Spinal cord (tissue), 10 donors: ENCODE data around the gene GRHL3. TPM values are rescaled to one million over a fixed set of nuclear protein-coding genes. Genes with fewer than 3 reads are reported as not detected.
A peak's percentile ranks its signal among the peaks of the same experiment; 100 is the strongest.
"Not testable (repeated sequence)": the region's sequence is repeated elsewhere in the genome, so short reads cannot be mapped to it uniquely, and the experiment has no call there.

Source experiments
- DNase-seq, 6 donors: peaks; one replicate each; pipeline versions ENCODE4 v3.0.0 to v3.0.0-alpha.2; 2013 to 2015; ENCODE audit warnings: low spot score in 6 of 6, low read depth in 4 of 6
- H3K27ac ChIP-seq: one replicate; pipeline ENCODE4 v1.5.1; 2013; ENCODE audit warnings: low read depth, low read length, control low read depth
- H3K27me3 ChIP-seq: one replicate; pipeline ENCODE4 v1.6.1; 2013; ENCODE audit warnings: low read length; ENCODE audit not compliant: control insufficient read depth, insufficient read depth
- H3K36me3 ChIP-seq: one replicate; pipeline ENCODE4 v1.6.1; 2013; ENCODE audit warnings: low read length; ENCODE audit not compliant: control insufficient read depth, insufficient read depth
- H3K4me1 ChIP-seq: one replicate; pipeline ENCODE4 v1.6.1; 2013; ENCODE audit warnings: low read length; ENCODE audit not compliant: control insufficient read depth, insufficient read depth
- H3K4me3 ChIP-seq: one replicate; pipeline ENCODE4 v1.5.1; 2013; ENCODE audit warnings: low read depth, low read length, control low read depth
- H3K9me3 ChIP-seq: one replicate; pipeline ENCODE4 v1.6.1; 2013; ENCODE audit warnings: low read length; ENCODE audit not compliant: control insufficient read depth, insufficient read depth
- WGBS: methylation state at CpG from one replicate; pipeline ENCODE4 v1.1.5; 2013; ENCODE audit warnings: missing lambda C conversion rate; ENCODE audit not compliant: insufficient coverage; 5-methylcytosine and 5-hydroxymethylcytosine counted together
- polyA plus RNA-seq, 2 donors: library from polyadenylated mRNA; unstranded; fragments of 120-200 nt; gene quantifications; one replicate each; pipeline ENCODE4 v1.2.1, GENCODE V29; 2013; ENCODE audit not compliant: insufficient read length in 2 of 2
- total RNA-seq, 2 donors: library from RNA; depleted of rRNA in 1 of 2; stranded (reverse); fragments of 120-200 nt in 1 of 2; fragments of >200 nt in 1 of 2; gene quantifications; one replicate each; pipeline versions ENCODE4 v1.2.3 to v1.2.4, GENCODE V29; 2013 to 2014
- donor health status: healthy.

The GRHL3 gene
- total and polyA plus RNA-seq, 4 donors = 0.69 to 3.0 (median 2.7) TPM

GRCh38 chr1:24282491-24282890 lies 36.7 kb upstream of the GRHL3 start:
- Histone ChIP-seq H3K36me3 (no peaks in the 10 kb centered on the region), H3K9me3 (no peaks in the 10 kb centered on the region), H3K27me3 (peaks cover 2% of the 10 kb centered on the region), H3K4me3 (no peak overlapping the region), H3K27ac (no peak overlapping the region), H3K4me1 (peaks cover 21% of the 10 kb centered on the region)
- 83% methylated on average over 1 of the region's 1 CpG for WGBS
- DNase-seq = no peak

GRCh38 chr1:24283326-24284155 lies 35.6 kb upstream of the GRHL3 start:
- peak in 1 of 6 donors; percentile 59 for DNase-seq
- WGBS = 79% methylated on average over 6 of the region's 10 CpGs
- H3K27ac ChIP-seq = no peak overlapping the region
- H3K27me3 ChIP-seq = peaks cover 2% of the 10 kb centered on the region
- no peaks in the 10 kb centered on the region for H3K36me3 ChIP-seq
- no peaks in the 10 kb centered on the region for H3K9me3 ChIP-seq
- no peak overlapping the region for H3K4me3 ChIP-seq
- H3K4me1 ChIP-seq = peaks cover 19% of the 10 kb centered on the region

- Histone ChIP-seq H3K9me3 (no peaks in the 10 kb centered on the region), H3K27ac (no peak overlapping the region)
Measured at GRCh38 chr1:24284156-24284471, 35.0 kb upstream of the GRHL3 start.

GRCh38 chr1:24285231-24285630 lies 33.9 kb upstream of the GRHL3 start:
- 91% methylated on average over 13 of the region's 13 CpGs for WGBS
- H3K4me3 ChIP-seq = no peak overlapping the region
- H3K36me3 ChIP-seq = no peaks in the 10 kb centered on the region

More at GRCh38 chr1:24284156-24284471, 35.0 kb upstream of the GRHL3 start:
- Histone ChIP-seq H3K36me3 (no peaks in the 10 kb centered on the region), H3K4me1 (peaks cover 20% of the 10 kb centered on the region), H3K27me3 (peaks cover 2% of the 10 kb centered on the region), H3K4me3 (no peak overlapping the region)
- WGBS = 81% methylated on average over 8 of the region's 8 CpGs
- no peak for DNase-seq

GRCh38 chr1:24286246-24287010 lies 32.7 kb upstream of the GRHL3 start:
- Histone ChIP-seq H3K4me1 (peaks cover 33% of the 10 kb centered on the region), H3K9me3 (no peaks in the 10 kb centered on the region), H3K27me3 (no peaks in the 10 kb centered on the region), H3K4me3 (no peak overlapping the region), H3K36me3 (no peaks in the 10 kb centered on the region), H3K27ac (no peak overlapping the region)
- WGBS = 63% methylated on average over 6 of the region's 11 CpGs
- no peak for DNase-seq

More at GRCh38 chr1:24285231-24285630, 33.9 kb upstream of the GRHL3 start:
- Histone ChIP-seq H3K27ac (no peak overlapping the region), H3K27me3 (no peaks in the 10 kb centered on the region), H3K9me3 (no peaks in the 10 kb centered on the region), H3K4me1 (peaks cover 31% of the 10 kb centered on the region)
- DNase-seq = no peak

GRCh38 chr1:24287779-24288178 lies 31.4 kb upstream of the GRHL3 start:
- not testable (repeated sequence) for H3K27me3 ChIP-seq
- WGBS = 100% methylated on average over 4 of the region's 6 CpGs

GRCh38 chr1:24288479-24288878 lies 30.7 kb upstream of the GRHL3 start:
- Histone ChIP-seq H3K27ac (peak overlapping the region; percentile 12), H3K4me1 (peaks cover 33% of the 10 kb centered on the region), H3K9me3 (no peaks in the 10 kb centered on the region), H3K4me3 (no peak overlapping the region), H3K27me3 (no peaks in the 10 kb centered on the region), H3K36me3 (no peaks in the 10 kb centered on the region)
- WGBS = no CpG with 5 or more reads among the region's 1 CpG
- no peak for DNase-seq

More at GRCh38 chr1:24287779-24288178, 31.4 kb upstream of the GRHL3 start:
- H3K4me1 ChIP-seq = peaks cover 33% of the 10 kb centered on the region
- H3K27ac ChIP-seq, H3K4me3 ChIP-seq, H3K36me3 ChIP-seq, H3K9me3 ChIP-seq, DNase-seq: not testable (repeated sequence)

- Histone ChIP-seq H3K9me3 (no peaks in the 10 kb centered on the region), H3K27ac (peak overlapping the region; percentile 22), H3K4me3 (no peak overlapping the region), H3K36me3 (no peaks in the 10 kb centered on the region), H3K4me1 (peaks cover 34% of the 10 kb centered on the region), H3K27me3 (no peaks in the 10 kb centered on the region)
- peak; percentile 67 to 93 (median 83) for DNase-seq
- 29% methylated on average over 13 of the region's 15 CpGs for WGBS
Measured at GRCh38 chr1:24289937-24290595, 29.1 kb upstream of the GRHL3 start.

- no peaks in the 10 kb centered on the region for H3K36me3 ChIP-seq
- no peak for DNase-seq
- peaks cover 36% of the 10 kb centered on the region for H3K4me1 ChIP-seq
- H3K9me3 ChIP-seq = no peaks in the 10 kb centered on the region
- WGBS = 86% methylated on average over 8 of the region's 8 CpGs
- H3K4me3 ChIP-seq = no peak overlapping the region
- H3K27ac ChIP-seq = no peak overlapping the region
- H3K27me3 ChIP-seq = no peaks in the 10 kb centered on the region
Measured at GRCh38 chr1:24290933-24291487, 28.1 kb upstream of the GRHL3 start.
